A549 (cell line): ENCODE measurements around the gene RCAN2.

ENCODE experiments used
- JUNB ChIP-seq: fragments of >200 bp; sonication (Bioruptor Twin); formaldehyde crosslinking; IDR thresholded peaks from 2 replicates; pipeline ENCODE4 v1.6.1; 2016
- KDM1A ChIP-seq: fragments of 200-600 bp; sonication (generic); IDR thresholded peaks from 2 replicates; pipeline ENCODE4 v1.6.1; 2016; ENCODE audit warnings: low read depth, mild to moderate bottlenecking
- POLR2A ChIP-seq: IDR thresholded peaks from 2 replicates; pipeline ENCODE4 v1.6.1; 2012; ENCODE audit warnings: mild to moderate bottlenecking, low read length
- RAD21 ChIP-seq, 2 experiments: fragments of >200 bp in 1 of 2; sonication (Bioruptor Twin) in 1 of 2; formaldehyde crosslinking in 1 of 2; IDR thresholded peaks in 1 of 2; conservative IDR thresholded peaks in 1 of 2; 2 replicates in 1 of 2; 3 replicates in 1 of 2; pipeline ENCODE4 v1.6.1; 2012 to 2018; ENCODE audit warnings: inconsistent platforms in 1 of 2
- TF ChIP-seq, protein P1 (sequence below): fragments of >200 bp; sonication (Bioruptor Twin); formaldehyde crosslinking; IDR thresholded peaks from 3 replicates; pipeline ENCODE4 v1.5.1; 2016

DNA sequence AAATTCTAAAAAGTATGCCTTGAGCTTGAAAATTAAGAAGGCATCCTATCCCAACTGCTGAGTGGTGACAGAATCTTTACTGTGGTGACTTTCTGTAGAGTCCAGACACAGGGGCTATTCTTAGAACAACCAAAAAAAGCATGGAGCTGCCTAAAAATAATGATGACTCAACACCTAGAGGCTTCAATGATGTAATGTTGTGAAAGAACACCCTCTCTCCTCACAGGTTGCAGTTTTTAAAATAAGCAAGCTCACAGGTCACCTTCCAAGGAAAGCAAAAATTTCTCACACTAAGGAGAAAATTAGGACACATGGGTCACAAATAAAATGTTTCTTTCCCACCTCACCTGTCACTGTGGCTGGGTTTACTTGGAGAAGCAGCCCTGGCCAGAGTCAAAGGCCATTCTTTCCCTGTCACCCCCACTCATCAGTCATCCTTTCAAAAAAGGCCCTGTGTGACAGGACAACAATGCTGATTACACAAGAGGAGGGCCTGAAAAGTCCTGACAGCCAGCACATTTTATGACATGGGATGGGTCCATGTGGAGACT is 53.5 kb downstream of the RCAN2 start:
- TF ChIP-seq JUNB (no peak), POLR2A (no peak), KDM1A (no peak), RAD21 (conservative IDR thresholded peaks at IDR 0.05 in 1 of 2, IDR thresholded peaks at IDR 0.05 in 1 of 2) (no peak)
- TF ChIP-seq, protein P1, sequence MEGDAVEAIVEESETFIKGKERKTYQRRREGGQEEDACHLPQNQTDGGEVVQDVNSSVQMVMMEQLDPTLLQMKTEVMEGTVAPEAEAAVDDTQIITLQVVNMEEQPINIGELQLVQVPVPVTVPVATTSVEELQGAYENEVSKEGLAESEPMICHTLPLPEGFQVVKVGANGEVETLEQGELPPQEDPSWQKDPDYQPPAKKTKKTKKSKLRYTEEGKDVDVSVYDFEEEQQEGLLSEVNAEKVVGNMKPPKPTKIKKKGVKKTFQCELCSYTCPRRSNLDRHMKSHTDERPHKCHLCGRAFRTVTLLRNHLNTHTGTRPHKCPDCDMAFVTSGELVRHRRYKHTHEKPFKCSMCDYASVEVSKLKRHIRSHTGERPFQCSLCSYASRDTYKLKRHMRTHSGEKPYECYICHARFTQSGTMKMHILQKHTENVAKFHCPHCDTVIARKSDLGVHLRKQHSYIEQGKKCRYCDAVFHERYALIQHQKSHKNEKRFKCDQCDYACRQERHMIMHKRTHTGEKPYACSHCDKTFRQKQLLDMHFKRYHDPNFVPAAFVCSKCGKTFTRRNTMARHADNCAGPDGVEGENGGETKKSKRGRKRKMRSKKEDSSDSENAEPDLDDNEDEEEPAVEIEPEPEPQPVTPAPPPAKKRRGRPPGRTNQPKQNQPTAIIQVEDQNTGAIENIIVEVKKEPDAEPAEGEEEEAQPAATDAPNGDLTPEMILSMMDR = no peak
